ENCODE measurements around the gene PHC2.

PHC2 gene

DNA sequence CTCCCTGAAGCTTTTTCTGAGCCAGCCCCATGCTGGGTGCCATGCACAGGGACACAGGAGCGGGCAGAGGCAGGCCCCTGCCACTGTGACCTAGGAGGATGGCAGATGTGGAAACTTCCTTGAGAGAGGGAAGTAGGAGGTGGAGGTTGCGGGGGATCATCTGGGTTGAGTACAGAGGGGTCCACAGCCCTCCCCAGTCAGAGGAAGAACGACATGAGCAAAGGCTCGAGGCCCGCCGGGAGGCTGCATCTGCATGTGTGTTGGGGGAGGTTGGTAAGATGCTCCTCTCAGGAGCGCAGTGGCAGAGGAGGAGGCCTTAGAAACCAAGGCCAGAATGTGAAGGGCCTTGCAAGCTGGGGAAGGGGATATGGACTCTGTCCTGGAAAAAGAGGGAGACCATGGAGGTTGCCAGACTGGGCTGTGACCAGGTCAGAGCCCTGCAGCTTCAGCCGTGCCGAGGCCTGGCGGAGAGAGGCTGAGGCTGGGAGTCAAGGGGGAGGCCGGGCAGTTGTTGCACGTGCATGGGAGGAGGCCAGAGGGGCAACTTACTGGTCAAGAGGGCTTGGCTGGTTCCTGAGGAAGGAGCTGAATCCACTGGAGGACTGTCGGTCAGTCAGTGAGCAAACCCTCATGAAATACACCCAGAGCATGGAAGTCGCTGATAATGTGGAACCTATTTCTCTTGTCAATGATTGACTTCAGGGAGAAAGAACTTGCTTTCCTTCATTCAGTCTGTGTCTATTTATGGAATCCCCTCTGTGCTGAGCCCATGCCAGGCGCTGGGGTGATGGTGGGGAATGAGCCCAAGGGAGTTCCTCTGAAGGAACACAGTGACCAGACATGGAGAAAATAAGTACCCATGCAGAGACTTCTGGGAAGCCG, 141.7 kb downstream of the PHC2 start:
- no peak for DNase-seq

DNA sequence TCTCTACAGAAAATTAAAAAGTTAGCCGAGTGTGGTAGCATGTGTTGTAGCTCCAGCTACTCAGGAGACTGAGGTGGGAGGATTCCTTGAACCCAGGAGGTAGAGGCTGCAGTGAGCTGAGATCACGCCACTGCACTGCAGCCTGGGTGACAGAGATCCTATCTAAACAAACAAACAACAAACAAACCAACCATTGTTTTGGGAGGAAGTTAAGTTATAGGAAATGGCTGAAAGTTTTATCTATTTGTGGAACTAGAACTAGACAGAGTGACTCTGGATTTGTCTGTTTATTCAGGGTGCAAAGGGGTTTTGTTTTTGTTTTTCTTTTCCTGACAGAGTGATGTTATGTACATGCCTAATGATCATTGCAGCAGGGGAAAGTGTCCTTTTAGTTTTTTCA, 143.6 kb downstream of the PHC2 start:
- no peak for DNase-seq

DNA sequence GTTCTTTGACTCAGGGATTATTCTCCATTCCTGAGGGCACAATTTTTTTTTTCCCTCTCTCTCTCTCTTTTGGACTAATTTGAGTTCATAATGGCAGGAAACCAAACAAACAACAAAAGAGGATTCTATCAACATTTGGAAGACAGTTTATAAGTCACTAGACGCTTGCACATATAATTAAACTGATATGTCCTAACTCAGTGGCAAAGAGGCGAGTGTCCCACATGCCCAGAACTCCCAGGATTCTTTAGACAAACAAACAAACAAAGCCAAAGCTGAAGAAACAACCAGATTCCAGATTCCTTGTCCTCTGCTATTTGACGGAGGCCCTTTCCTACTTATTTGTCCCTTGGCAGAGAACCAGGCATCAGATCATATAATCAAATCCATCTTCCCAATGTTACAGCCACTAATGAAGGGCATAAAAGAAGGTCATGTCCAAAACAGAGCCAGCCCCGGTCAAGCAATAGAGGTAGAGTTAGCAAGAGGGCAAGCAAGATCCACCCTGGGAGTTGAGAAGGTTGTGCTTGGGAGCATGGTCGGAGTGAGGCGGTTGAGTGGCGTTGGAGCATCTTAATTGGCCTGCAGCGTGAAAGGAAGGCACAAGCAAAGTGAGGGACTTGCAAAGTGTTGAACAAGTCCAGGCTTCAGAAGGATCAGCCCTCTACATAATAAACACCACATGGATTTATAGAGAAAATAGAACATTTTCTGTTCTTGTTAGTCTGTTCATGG, 144.3 kb downstream of the PHC2 start:
- no peak for DNase-seq

DNA sequence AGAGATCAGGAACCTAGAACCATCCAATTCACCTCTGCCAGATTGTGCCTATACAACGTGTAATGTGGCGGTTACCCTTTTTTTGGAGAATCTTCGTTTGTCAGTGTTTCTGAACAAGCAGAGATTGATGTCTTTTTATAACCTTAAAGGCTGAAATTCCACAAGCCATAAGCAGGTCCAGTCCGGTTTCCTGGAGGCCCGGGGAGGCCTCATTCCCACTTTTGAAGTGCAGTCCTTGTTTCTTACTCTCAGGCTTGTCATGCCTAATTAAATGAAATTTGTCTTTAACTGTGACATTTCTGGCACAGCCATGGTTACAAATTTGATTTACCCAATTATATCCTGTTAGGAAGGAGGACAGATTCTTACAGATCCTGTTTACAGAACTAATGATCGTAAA, 146.8 kb downstream of the PHC2 start:
- DNase-seq, result no peak

DNA sequence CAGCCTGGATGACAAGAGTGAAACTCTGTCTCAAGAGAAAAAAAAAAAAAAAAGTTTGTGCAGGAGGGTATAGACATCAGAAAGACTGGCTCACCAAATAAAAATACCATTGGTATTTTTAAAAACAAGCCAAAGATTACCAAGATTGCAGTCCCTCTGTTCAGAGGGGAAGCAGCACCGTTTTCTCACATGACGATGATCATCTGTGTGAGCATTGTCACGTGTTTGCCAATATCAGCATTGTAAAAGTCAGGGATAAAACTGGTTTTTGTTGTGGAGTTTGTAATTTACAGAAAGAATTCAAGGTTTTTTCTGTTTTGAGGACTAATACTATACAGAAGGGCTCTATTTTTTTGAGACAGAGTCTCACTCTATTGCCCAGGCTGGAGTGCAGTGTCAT, 148.1 kb downstream of the PHC2 start:
- no peak for DNase-seq

DNA sequence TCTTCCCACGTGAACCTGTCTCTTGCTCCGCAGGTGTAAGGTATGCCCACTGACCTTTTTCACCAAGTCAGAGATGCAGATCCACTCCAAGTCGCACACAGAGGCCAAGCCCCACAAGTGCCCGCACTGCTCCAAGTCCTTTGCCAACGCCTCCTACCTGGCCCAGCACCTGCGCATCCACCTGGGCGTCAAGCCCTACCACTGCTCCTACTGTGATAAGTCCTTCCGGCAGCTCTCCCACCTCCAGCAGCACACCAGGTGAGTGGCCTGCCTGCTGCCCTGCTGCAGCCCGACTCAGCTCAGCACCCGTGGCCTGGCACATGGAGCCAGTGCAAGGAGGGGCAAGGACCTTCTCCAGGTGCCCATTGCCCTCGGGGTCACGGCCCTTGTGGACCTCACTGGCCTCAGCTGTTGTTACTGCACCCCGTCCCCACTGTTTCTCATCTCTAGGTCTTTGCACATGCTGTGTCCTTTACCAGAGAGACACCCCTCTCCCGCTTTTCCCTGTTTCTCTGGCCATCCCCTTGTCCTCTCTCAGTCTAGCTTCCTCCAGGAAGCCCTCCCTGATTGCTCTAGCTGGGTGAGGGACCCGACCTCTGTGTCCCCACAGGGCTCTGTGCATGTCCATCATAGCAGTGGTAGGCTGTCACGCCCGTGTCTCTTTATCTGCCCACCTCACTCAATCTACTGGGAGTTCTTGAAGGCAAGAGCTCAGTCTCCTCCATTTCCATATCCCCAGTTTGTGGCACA, 149.2 kb downstream of the PHC2 start:
- DNase-seq, result no peak

DNA sequence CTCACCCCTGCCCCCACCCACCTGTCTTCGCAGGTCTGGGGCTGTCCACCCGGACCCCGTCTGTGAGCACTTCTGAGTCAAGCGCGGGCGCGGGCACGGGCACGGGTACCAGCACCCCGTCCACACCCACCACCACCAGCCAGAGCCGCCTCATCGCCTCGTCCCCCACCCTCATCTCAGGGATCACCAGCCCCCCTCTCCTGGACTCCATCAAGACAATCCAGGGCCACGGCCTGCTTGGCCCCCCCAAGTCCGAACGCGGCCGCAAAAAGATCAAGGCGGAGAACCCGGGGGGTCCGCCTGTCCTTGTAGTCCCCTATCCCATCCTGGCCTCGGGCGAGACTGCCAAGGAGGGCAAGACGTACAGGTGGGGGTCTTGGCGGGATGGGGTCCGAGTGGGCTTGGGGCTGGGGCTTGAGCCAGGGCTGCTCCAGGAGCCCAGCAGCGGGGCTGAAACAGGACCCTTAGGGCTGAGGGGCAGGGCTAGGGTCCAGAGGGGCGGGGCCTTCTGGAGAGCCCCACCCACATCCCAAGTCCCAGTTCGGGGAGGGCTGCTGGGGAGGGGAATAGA, 150.7 kb downstream of the PHC2 start:
- no peak for DNase-seq

DNA sequence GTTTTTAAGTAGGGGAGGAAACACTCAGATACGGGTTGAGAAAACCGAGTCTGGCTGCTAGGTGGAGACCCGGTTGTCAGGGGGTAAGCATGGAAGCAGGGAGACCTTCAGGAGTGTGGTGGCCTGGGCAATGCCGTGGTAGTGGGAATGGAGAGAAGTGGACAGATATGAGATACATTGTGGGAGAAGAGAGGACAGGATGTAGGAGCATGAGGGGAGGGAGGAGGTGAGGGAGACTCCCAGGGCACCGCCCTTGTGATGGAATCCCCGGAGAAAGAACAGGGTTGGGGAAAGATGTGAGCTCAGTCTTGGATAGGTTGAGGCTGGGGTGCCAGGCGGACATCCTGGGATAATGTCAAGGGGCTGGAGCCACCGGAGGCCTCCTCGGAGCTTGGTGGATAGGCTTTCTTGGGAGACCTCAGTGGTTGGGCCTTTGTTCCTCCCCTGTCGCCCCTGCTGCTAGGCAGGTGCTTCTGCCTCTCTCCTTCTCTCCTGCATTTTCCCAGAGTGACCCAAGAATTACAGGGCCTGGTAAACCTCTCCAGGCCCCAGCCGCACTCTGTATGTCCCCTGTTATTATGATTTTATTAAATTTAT, 153.3 kb downstream of the PHC2 start:
- no peak for DNase-seq

DNA sequence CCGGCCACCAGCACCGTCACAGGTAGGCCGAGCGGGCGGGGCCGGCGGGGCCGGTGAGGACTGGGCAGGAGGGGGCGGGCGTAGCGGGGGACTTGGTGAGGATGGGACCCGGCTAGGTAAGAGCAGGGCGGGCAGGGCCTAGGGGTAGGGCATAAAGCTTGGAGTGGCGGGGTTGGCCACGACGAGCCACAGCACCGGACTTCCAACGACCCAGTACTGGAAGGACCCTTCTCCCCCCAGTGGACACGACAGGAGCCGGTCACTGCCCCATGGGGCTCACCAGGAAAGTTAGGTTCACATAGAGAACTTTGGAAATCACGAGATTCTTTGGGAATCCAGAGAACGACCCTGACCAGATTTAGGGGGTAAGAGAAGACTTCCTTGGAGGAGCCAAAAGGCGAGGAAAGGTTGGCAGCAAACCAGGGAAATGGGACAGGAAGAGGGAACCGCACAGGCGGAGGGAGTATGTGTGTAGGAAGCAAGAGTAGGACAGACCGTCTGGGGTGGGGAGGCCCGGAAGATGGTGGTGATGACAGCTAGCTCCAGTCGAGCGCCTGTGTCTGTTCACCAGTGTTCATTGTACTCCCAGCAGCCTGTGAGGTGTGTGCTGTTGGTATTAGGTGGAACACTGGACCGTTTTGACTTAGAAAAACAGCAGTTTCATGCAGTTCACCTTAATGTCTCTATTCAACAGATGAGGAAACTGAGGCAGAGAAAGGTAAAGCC, 154.2 kb downstream of the PHC2 start:
- no peak for DNase-seq

DNA sequence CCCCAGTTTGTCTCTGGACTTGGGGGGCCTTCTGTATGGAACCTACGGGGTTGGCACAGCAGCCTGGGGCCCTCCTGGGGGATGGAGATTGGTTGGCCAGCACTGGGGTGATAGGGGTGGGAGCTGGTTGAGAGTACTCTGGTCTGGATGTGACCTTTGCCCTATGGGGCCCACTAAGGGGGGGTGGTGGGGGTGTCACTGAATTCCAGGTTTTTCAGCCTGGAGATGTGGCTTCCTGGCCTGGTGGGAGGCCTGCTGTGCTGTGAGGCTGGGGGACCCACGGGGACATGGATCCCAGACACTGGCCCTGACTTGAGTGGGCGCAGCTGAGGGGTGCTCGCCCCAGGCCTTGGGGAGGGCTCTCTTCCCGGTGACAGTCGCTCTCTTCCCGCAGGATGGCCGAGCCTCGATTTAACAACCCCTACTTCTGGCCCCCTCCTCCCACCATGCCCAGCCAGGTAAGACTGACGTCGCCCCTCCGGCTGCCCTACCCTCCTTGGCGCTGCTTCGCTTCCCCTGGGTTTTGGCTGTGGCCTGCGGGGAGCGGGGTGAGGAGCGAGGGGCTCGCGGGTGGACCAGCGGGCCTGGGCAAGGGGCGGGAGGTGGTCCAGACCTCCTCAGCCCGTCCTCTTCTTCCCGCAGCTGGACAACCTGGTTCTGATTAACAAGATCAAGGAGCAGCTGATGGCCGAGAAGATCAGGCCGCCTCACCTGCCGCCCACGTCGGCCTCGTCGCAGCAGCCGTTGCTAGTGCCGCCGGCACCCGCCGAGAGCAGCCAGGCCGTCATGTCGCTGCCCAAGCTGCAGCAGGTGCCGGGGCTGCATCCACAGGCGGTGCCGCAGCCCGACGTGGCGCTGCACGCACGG, 155.0 kb downstream of the PHC2 start:
- no peak for DNase-seq

DNA sequence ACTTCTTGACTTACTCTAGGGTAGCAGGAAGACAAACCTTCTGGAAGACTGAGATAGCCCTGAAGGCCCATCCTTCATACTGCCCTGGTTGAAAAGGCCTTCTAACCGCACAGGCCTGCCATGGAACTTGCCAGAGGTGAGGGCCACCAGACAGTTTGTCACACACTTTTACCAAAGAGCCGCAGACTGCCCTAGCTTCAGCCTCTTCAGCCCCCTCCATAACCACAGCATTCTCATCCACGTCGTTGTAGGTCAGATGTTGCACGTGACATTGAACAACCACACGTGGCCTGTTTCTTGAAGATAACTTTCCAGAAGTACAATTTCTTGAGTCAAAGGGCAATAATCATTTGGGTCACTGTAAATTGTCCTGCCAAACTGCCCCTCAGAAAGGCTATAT, 155.7 kb downstream of the PHC2 start:
- no peak for DNase-seq

DNA sequence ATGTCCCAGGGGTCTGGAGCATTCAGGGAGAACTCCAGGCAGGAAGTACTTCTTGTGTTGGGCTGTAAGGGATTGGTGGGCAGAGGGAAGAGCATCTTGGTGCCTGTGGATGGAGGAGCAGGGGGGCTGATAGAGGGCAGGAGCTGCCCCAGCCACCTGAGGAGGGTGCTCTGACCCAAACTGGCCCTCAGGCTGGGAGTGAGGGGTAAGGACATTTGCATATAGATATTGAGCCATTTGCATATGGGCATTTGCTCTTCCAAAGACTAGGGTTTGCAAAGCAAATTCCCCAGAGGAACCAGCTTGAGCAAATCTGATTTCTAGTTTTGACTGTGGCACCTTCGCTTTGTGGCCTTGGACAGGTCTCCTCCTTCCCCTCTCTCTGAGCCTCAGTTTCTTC, 156.4 kb downstream of the PHC2 start:
- no peak for DNase-seq

DNA sequence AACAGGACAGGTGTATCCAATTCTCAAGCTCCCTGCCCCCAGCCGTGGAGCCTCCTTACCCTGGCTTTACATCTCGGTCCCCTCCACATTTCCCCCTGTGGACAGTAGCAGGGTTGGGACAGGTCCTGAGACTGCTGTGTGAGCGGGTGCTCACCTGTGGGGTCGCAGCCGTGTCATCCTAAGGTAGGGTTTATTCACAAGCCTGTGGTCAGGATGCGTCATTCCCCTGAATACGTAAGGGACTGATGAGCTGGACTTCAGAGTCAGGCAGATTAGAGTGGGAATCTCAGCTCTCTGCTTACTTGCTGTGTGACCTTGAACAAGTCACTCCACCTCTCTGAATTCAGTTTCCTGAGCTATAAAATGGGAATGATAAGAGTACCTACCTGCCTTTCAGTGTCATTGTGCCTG, 156.9 kb downstream of the PHC2 start:
- DNase-seq, result no peak
